Measurements from ENCODE around the gene ZNF236. TPM values are rescaled to one million over a fixed set of nuclear protein-coding genes. Genes with fewer than 3 reads are reported as not detected.

Gene ZNF236
- total and polyA plus RNA-seq, 2 experiments from 2014 or later, result 5.8 to 13.1 TPM

GRCh38 chr18:76788571-76789317 is 33.6 kb upstream of the ZNF236 start:
- no peak for TF ChIP-seq CTCF (IDR thresholded peaks at IDR 0.05; ENCODE audit: low read depth, low read length)
- H3K4me1 ChIP-seq (ENCODE audit: low read depth), result no peaks in the 10 kb centered on the region
- no peak for DNase-seq (ENCODE audit: low read depth in 1 of 2, low spot score in 1 of 2)
- no peak overlapping the region for H3K4me3 ChIP-seq
- H3K36me3 ChIP-seq, result no peaks in the 10 kb centered on the region
- H3K9me3 ChIP-seq (ENCODE audit: low read depth), result no peaks in the 10 kb centered on the region
- H3K27ac ChIP-seq, result no peak overlapping the region
- H3K27me3 ChIP-seq, result no peaks in the 10 kb centered on the region

GRCh38 chr18:76791106-76791505 is 31.3 kb upstream of the ZNF236 start:
- H3K4me1 ChIP-seq (ENCODE audit: low read depth), result no peaks in the 10 kb centered on the region
- no peak for TF ChIP-seq CTCF (IDR thresholded peaks at IDR 0.05; ENCODE audit: low read depth, low read length)
- H3K36me3 ChIP-seq, result no peaks in the 10 kb centered on the region
- DNase-seq (ENCODE audit: low read depth in 1 of 2, low spot score in 1 of 2), result no peak
- no peak overlapping the region for H3K4me3 ChIP-seq
- no peaks in the 10 kb centered on the region for H3K9me3 ChIP-seq (ENCODE audit: low read depth)
- no peak overlapping the region for H3K27ac ChIP-seq
- H3K27me3 ChIP-seq, result no peaks in the 10 kb centered on the region

GRCh38 chr18:76791642-76792041 is 30.7 kb upstream of the ZNF236 start:
- Histone ChIP-seq H3K27me3 (no peaks in the 10 kb centered on the region), H3K4me3 (no peak overlapping the region), H3K4me1 (ENCODE audit: low read depth) (no peaks in the 10 kb centered on the region), H3K36me3 (no peaks in the 10 kb centered on the region), H3K27ac (no peak overlapping the region), H3K9me3 (ENCODE audit: low read depth) (no peaks in the 10 kb centered on the region)
- TF ChIP-seq CTCF (IDR thresholded peaks at IDR 0.05; ENCODE audit: low read depth, low read length), result no peak
- DNase-seq (ENCODE audit: low read depth in 1 of 2, low spot score in 1 of 2), result no peak

- no peak overlapping the region for H3K4me3 ChIP-seq
- no peak overlapping the region for H3K27ac ChIP-seq
- DNase-seq (ENCODE audit: low read depth in 1 of 2, low spot score in 1 of 2), result no peak
- no peaks in the 10 kb centered on the region for H3K4me1 ChIP-seq (ENCODE audit: low read depth)
- no peaks in the 10 kb centered on the region for H3K36me3 ChIP-seq
- H3K9me3 ChIP-seq (ENCODE audit: low read depth), result no peaks in the 10 kb centered on the region
- TF ChIP-seq CTCF (IDR thresholded peaks at IDR 0.05; ENCODE audit: low read depth, low read length), result no peak
- no peaks in the 10 kb centered on the region for H3K27me3 ChIP-seq
Measured at GRCh38 chr18:76794326-76794725, 28.0 kb upstream of the ZNF236 start.

GRCh38 chr18:76801567-76802505 is 20.5 kb upstream of the ZNF236 start:
- Histone ChIP-seq H3K9me3 (ENCODE audit: low read depth) (no peaks in the 10 kb centered on the region), H3K4me1 (ENCODE audit: low read depth) (no peaks in the 10 kb centered on the region), H3K27me3 (peaks cover 5% of the 10 kb centered on the region), H3K36me3 (no peaks in the 10 kb centered on the region), H3K27ac (no peak overlapping the region), H3K4me3 (peak overlapping the region; percentile 11)
- DNase-seq (ENCODE audit: low read depth in 1 of 2, low spot score in 1 of 2), result peak; percentile 54 to 65
- peak; percentile 94 for TF ChIP-seq CTCF (IDR thresholded peaks at IDR 0.05; ENCODE audit: low read depth, low read length)

Measured in cardiac muscle cell (in vitro differentiated cells and primary cell).